ENCODE data around the gene CRMP1. TPM values are rescaled to one million over a fixed set of nuclear protein-coding genes. Genes with fewer than 3 reads are reported as not detected.

CRMP1 gene
- total and polyA plus RNA-seq, 3 donors from 2014 or later: 5.0 to 9.4 (median 8.9) TPM

- no peak for DNase-seq
- TF ChIP-seq CTCF (IDR thresholded peaks at IDR 0.05): no peak
- no peak for TF ChIP-seq POLR2A (IDR thresholded peaks at IDR 0.05)
- H3K36me3 ChIP-seq (ENCODE audit: low read depth, missing control alignments): no peaks in the 10 kb centered on the region
- H3K9me3 ChIP-seq: no peaks in the 10 kb centered on the region
- no peak overlapping the region for H3K4me3 ChIP-seq
- H3K4me1 ChIP-seq: no peaks in the 10 kb centered on the region
- 72 to 96% methylated on average over 1 of the region's 1 CpG for WGBS, 2 donors
- H3K27me3 ChIP-seq: no peaks in the 10 kb centered on the region
- intact Hi-C loops (cut with DNase I; ENCODE audit: low total_unique reads): no loop called here
- H3K27ac ChIP-seq: no peak overlapping the region
Observed at GRCh38 chr4:5899396-5899795, 6.5 kb upstream of the CRMP1 start.

- Histone ChIP-seq H3K36me3 (ENCODE audit: low read depth, missing control alignments) (no peaks in the 10 kb centered on the region), H3K9me3 (no peaks in the 10 kb centered on the region), H3K4me1 (no peaks in the 10 kb centered on the region), H3K4me3 (no peak overlapping the region), H3K27ac (no peak overlapping the region), H3K27me3 (no peaks in the 10 kb centered on the region)
- intact Hi-C loops (cut with DNase I; ENCODE audit: low total_unique reads): no loop called here
- no peak for TF ChIP-seq POLR2A (IDR thresholded peaks at IDR 0.05)
- TF ChIP-seq CTCF (IDR thresholded peaks at IDR 0.05): no peak
- no peak for DNase-seq
- WGBS, 2 donors: 80 to 87% methylated on average over 13 of the region's 13 CpGs
Observed at GRCh38 chr4:5897674-5898073, 4.8 kb upstream of the CRMP1 start.

GRCh38 chr4:5895287-5895686 lies 2.4 kb upstream of the CRMP1 start:
- no peak overlapping the region for H3K27ac ChIP-seq
- no peaks in the 10 kb centered on the region for H3K36me3 ChIP-seq (ENCODE audit: low read depth, missing control alignments)
- H3K27me3 ChIP-seq: no peaks in the 10 kb centered on the region
- H3K9me3 ChIP-seq: no peaks in the 10 kb centered on the region
- 71 to 76% methylated on average over 4 of the region's 4 CpGs for WGBS, 2 donors
- H3K4me3 ChIP-seq: no peak overlapping the region
- intact Hi-C loops (cut with DNase I; ENCODE audit: low total_unique reads): no loop called here
- TF ChIP-seq CTCF (IDR thresholded peaks at IDR 0.05): no peak
- no peak for DNase-seq
- peaks cover 2% of the 10 kb centered on the region for H3K4me1 ChIP-seq

GRCh38 chr4:5894266-5894665 lies 1.4 kb upstream of the CRMP1 start:
- intact Hi-C loops (cut with DNase I; ENCODE audit: low total_unique reads): no loop called here
- no peak for DNase-seq
- no peaks in the 10 kb centered on the region for H3K9me3 ChIP-seq
- TF ChIP-seq CTCF (IDR thresholded peaks at IDR 0.05) (no peak), POLR2A (IDR thresholded peaks at IDR 0.05) (no peak)
- H3K27me3 ChIP-seq: no peaks in the 10 kb centered on the region
- no peaks in the 10 kb centered on the region for H3K36me3 ChIP-seq (ENCODE audit: low read depth, missing control alignments)
- no peak overlapping the region for H3K4me3 ChIP-seq
- peaks cover 5% of the 10 kb centered on the region for H3K4me1 ChIP-seq
- 30 to 36% methylated on average over 7 of the region's 7 CpGs for WGBS, 2 donors
- no peak overlapping the region for H3K27ac ChIP-seq

GRCh38 chr4:5893591-5893990 lies 705 bp upstream of the CRMP1 start:
- no peaks in the 10 kb centered on the region for H3K9me3 ChIP-seq
- H3K4me1 ChIP-seq: peaks cover 5% of the 10 kb centered on the region
- intact Hi-C loops (cut with DNase I; ENCODE audit: low total_unique reads): no loop called here
- no peak overlapping the region for H3K27ac ChIP-seq
- WGBS, 2 donors: 54 to 61% methylated on average over 8 of the region's 8 CpGs
- no peak for DNase-seq
- TF ChIP-seq CTCF (IDR thresholded peaks at IDR 0.05) (no peak), POLR2A (IDR thresholded peaks at IDR 0.05) (no peak)
- no peak overlapping the region for H3K4me3 ChIP-seq
- H3K36me3 ChIP-seq (ENCODE audit: low read depth, missing control alignments): no peaks in the 10 kb centered on the region
- H3K27me3 ChIP-seq: no peaks in the 10 kb centered on the region
